ENCODE results near the gene CDYL2. TPM values are rescaled to one million over a fixed set of nuclear protein-coding genes. Genes with fewer than 3 reads are reported as not detected.
"Not testable (repeated sequence)": the region's sequence is repeated elsewhere in the genome, so short reads cannot be mapped to it uniquely, and the experiment has no call there.

Gene CDYL2
- total RNA-seq, 1 experiment from 2014 or later = 0.34 TPM

DNA sequence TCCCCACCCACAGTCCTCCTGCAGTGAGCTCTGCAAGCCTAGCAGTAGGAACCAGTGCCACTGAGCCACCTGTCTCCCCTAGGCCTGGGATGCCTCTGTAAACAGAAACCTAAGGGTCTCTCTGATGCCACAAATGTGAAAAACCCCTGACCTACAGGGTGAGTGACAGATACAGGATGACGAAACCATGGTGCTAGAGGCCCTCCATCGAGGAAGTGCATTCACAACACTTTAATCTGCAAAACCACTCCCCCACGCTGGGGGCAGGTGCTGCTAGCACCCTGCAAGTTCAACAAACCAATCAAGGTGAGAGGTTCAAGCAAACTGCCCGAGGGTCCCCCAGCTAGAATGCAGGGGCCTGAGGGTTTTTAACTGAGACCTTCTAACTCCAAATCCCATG lies 59.5 kb downstream of the CDYL2 start:
- DNase-seq (ENCODE audit: low read depth) = no peak

GRCh38 chr16:80743772-80744171 lies 60.6 kb downstream of the CDYL2 start:
- no peak for DNase-seq (ENCODE audit: low read depth)

DNA sequence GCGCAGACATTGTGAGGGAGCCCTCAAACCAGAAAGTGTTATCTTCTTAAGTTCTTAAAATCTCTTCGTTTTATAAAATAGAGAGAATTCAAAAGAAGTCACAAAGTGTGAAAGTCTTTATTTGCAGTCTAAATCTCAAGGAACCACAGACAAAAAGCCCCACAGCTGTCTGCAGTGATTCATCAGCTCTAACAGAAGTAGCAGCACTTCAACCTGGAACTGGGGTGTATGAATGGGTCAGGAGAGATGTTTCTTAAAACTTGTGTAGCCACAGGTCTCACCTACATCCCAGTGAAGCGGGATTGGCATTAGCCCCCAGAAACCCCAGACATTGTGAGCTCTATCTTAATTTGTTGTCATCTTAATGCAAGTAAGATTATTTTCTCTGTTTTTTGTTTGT lies 61.1 kb downstream of the CDYL2 start:
- no peak for DNase-seq (ENCODE audit: low read depth)

DNA sequence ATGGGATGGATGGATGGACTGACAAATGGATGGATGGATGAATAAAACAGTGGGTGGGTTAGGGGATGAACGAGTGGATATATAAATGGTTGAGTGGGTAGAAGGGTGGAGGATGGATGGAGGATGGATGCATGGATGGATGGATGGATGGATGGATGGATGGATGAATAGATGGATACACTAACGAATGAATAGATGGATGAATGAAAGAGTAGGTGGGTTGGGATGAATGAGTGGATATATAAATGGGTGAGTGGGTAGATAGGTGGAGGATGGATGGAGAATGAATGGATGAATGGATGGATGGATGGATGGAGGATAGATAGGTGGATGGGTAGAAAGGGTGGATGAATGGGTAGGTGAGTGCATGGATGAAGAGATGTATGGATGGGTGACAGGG lies 62.1 kb downstream of the CDYL2 start:
- no peak for DNase-seq (ENCODE audit: low read depth)

- no peak for DNase-seq (ENCODE audit: low read depth)
These were observed 62.7 kb downstream of the CDYL2 start for GRCh38 chr16:80741724-80742123.

- DNase-seq (ENCODE audit: low read depth) = no peak
These were observed 64.9 kb downstream of the CDYL2 start for GRCh38 chr16:80739523-80739922.

- no peak for DNase-seq (ENCODE audit: low read depth)
These were observed 65.9 kb downstream of the CDYL2 start for GRCh38 chr16:80738521-80738920.

- DNase-seq (ENCODE audit: low read depth) = no peak
These were observed 68.6 kb downstream of the CDYL2 start for GRCh38 chr16:80735846-80736245.

- DNase-seq (ENCODE audit: low read depth) = no peak
These were observed 71.0 kb downstream of the CDYL2 start for GRCh38 chr16:80733407-80733806.

- DNase-seq (ENCODE audit: low read depth) = no peak
These were observed 72.5 kb downstream of the CDYL2 start for GRCh38 chr16:80731915-80732314.

- DNase-seq (ENCODE audit: low read depth) = not testable (repeated sequence)
These were observed 77.2 kb downstream of the CDYL2 start for GRCh38 chr16:80727066-80727763.

GRCh38 chr16:80725566-80726162 lies 78.7 kb downstream of the CDYL2 start:
- DNase-seq (ENCODE audit: low read depth) = no peak

DNA sequence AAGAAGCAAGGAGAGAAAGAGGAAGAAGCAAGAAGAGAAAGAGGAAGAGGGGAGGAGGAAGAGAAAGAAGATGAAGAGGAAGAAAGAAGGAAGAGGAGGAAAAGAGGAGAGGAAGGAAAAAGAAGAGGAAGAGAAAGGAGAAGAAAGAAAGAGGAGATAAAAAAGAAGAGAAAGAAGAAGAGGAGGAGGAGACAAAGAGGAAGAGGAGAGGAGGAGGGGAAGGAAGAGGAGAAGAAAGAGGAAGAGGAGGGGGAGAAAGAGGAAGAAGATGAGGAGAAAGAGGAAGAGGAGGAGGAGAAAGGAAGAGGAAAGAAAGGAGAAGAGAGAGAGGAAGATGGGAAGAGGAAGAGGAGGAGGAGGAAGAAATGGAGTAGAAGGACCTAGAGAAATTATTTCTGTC lies 80.4 kb downstream of the CDYL2 start:
- no peak for DNase-seq (ENCODE audit: low read depth)

GRCh38 chr16:80723091-80723490 lies 81.3 kb downstream of the CDYL2 start:
- DNase-seq (ENCODE audit: low read depth) = no peak

DNA sequence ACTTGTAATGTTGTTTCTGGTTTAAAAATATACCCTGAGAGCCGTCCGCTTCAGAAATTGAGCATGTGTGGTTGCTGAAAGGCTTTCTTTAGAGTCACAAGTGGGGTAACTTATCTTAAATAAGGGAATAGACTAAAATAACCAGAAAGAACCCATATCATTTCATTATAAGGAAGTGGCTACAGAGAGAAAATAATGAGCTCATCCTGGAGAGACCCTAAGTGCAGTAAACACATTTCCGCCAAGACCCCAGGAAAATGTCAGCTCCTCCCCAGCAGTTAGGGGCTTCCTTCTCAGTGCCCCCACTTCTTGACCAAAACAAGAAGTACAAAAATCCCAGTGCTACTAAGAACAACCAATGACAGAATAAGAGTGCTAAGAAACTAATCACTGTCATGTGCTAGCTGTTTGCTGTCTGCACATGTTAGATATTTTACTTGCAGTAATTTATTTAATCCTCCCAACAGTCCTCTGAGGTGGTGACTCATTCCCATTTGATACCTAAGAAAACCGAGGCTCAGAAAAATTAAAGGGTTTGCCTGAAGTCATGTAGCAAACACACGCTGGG lies 83.5 kb downstream of the CDYL2 start:
- DNase-seq (ENCODE audit: low read depth) = no peak

GRCh38 chr16:80719573-80719972 lies 84.8 kb downstream of the CDYL2 start:
- DNase-seq (ENCODE audit: low read depth) = no peak

GRCh38 chr16:80718480-80719220 lies 85.7 kb downstream of the CDYL2 start:
- DNase-seq (ENCODE audit: low read depth) = peak; percentile 9

DNA sequence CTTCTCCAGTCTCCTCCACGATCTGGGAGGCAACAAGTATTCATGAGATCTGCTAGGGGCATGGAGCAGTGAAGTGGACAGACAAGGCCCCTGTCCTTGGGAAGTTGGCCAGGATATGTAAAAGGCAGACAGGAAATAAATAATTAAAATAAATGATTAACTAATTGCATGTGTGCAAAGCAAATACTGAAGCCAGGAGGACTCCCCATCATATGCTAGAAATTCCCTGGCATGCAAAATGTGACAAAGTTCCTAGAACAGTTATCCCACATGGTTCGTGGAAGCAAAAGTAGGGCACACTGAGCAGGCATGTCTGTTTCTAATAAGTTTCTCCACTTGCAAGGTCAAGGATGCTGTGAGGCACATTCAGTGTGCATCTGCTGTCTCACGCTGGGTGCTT lies 86.8 kb downstream of the CDYL2 start:
- no peak for DNase-seq (ENCODE audit: low read depth)

GRCh38 chr16:80716564-80717139 lies 87.7 kb downstream of the CDYL2 start:
- no peak for DNase-seq (ENCODE audit: low read depth)

DNA sequence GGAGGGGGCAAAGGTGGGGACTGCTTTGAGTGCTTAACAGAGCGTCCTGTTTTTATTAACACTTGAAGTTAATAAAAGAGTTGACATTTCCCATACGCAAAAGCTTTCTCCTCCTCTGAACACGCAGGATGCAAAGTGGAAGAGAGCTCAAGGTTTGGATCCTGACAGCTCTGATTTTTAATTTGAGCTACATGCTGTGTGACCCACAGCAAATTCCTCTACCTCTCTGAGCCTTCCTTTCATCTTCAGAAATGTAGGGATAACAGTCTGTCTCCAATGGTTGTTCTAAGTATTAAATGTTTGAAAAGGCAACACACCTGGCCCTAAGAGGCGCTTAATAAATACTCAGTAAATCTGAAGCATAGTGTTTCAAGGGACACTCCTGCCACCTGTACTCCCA lies 93.0 kb downstream of the CDYL2 start:
- DNase-seq (ENCODE audit: low read depth) = no peak

- no peak for DNase-seq (ENCODE audit: low read depth)
These were observed 93.5 kb downstream of the CDYL2 start for GRCh38 chr16:80710918-80711317.

DNA sequence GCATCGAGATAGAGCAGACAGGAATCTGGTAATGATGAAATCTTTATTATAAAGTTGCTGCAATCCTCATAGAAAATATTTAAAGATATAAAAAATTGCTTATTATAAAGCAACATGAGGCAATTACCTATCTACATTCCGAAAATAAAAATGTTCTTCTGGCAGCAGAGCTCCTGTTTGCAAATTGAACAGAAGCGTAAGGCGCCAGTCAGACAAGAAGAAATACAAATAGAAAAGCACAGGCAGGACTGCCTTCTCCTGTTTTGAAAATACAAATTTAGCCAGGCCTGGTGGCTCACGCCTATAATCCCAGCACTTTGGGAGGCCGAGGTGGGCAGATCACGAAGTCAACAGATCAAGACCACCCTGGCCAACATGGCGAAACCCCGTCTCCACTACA lies 95.6 kb downstream of the CDYL2 start:
- DNase-seq (ENCODE audit: low read depth) = no peak
